Lung (tissue), 12 donors: ENCODE results near the gene CTNNBL1. TPM values are rescaled to one million over a fixed set of nuclear protein-coding genes. Genes with fewer than 3 reads are reported as not detected.

ENCODE experiments used
- ATAC-seq: fragments of 200-7000 bp; cut with Tn5 transposase; one replicate; pipeline ENCODE4 v1.9.1; 2020; ENCODE audit warnings: moderate number of reproducible peaks; ENCODE audit not compliant: insufficient read depth, low FRiP score
- DNase-seq, 3 donors: peaks; one replicate each; pipeline ENCODE4 v3.0.0-alpha.2; 2013 to 2017
- H3K27ac ChIP-seq, 2 donors: one replicate each; pipeline ENCODE4 v1.5.1; 2013; ENCODE audit warnings: mild to moderate bottlenecking in 2 of 2, moderate library complexity in 2 of 2, control low read depth in 1 of 2, inconsistent platforms in 1 of 2, low read depth in 1 of 2, low read length in 1 of 2
- H3K27me3 ChIP-seq, 3 donors: one replicate each; pipeline ENCODE4 v1.5.1; 2013; ENCODE audit warnings: low read length in 2 of 3; ENCODE audit not compliant: control insufficient read depth in 3 of 3, insufficient read depth in 3 of 3
- H3K36me3 ChIP-seq, 4 donors: one replicate each; pipeline ENCODE4 v1.5.1; 2013; ENCODE audit warnings: low read length in 4 of 4, mild to moderate bottlenecking in 1 of 4, moderate library complexity in 1 of 4; ENCODE audit not compliant: control insufficient read depth in 4 of 4, insufficient read depth in 4 of 4
- H3K4me1 ChIP-seq, 5 donors: one replicate each; pipeline ENCODE4 v1.5.1; 2013; ENCODE audit warnings: low read length in 5 of 5, mild to moderate bottlenecking in 2 of 5, moderate library complexity in 1 of 5; ENCODE audit not compliant: control insufficient read depth in 5 of 5, insufficient read depth in 5 of 5
- H3K4me3 ChIP-seq: one replicate; pipeline ENCODE4 v1.5.1; 2013; ENCODE audit warnings: mild to moderate bottlenecking, control low read depth, moderate library complexity
- H3K9ac ChIP-seq, 2 donors: one replicate each; pipeline ENCODE4 v1.5.1; 2013; ENCODE audit warnings: low read length in 2 of 2, control low read depth in 1 of 2; ENCODE audit not compliant: insufficient read depth in 1 of 2
- H3K9me3 ChIP-seq, 4 donors: one replicate each; pipeline ENCODE4 v1.5.1; 2013; ENCODE audit warnings: low read length in 3 of 4, mild to moderate bottlenecking in 1 of 4, moderate library complexity in 1 of 4; ENCODE audit not compliant: control insufficient read depth in 4 of 4, insufficient read depth in 3 of 4
- CTCF ChIP-seq: IDR thresholded peaks from 2 replicates; pipeline ENCODE4 v1.5.1; 2012; ENCODE audit warnings: mild to moderate bottlenecking; ENCODE audit errors: control extremely low read depth, extremely low read depth
- WGBS, 2 donors: extraction: QIAGEN DNeasy Blood & Tissue Kit; methylation state at CpG; one replicate each; pipeline ENCODE4 v1.1.7; 2013; 5-methylcytosine and 5-hydroxymethylcytosine counted together
- polyA plus RNA-seq, 2 donors: library from polyadenylated mRNA; stranded (reverse); fragments of 200-250 nt; gene quantifications; one replicate each; pipeline ENCODE4 v1.2.1, GENCODE V29; 2013
- total RNA-seq, 2 donors: library from RNA; depleted of rRNA in 1 of 2; stranded (reverse); fragments of >200 nt in 1 of 2; gene quantifications; one replicate each; pipeline ENCODE4 v1.2.1, GENCODE V29; 2014 to 2021
- donor health status: control.
- donor health status: control.
- donor health status: Bipolar disorder and iron deficiency.
- donor health status: healthy.
- donor health status: DM: yes; HTN: yes; CAD: no.

CTNNBL1 gene
- total and polyA plus RNA-seq, 4 donors: 38.9 to 53.1 (median 49.2) TPM

GRCh38 chr20:37786043-37786442 is 92.2 kb downstream of the CTNNBL1 start:
- Histone ChIP-seq H3K4me3 (no peak overlapping the region), H3K27me3 (no peaks in the 10 kb centered on the region), H3K27ac (no peak overlapping the region), H3K9me3 (no peaks in the 10 kb centered on the region), H3K9ac (no peak overlapping the region), H3K4me1 (no peaks in the 10 kb centered on the region), H3K36me3 (peaks cover 2 to 15% (median 3%) of the 10 kb centered on the region in 4 donors)
- ATAC-seq: no peak
- TF ChIP-seq CTCF: no peak
- 52 to 78% methylated on average over 1 of the region's 1 CpG for WGBS, 2 donors
- DNase-seq: no peak

GRCh38 chr20:37789408-37789807 is 95.6 kb downstream of the CTNNBL1 start:
- WGBS, 2 donors: 91 to 94% methylated on average over 1 of the region's 1 CpG
- Histone ChIP-seq H3K9me3 (peaks cover 0 to 5% (median 1%) of the 10 kb centered on the region in 4 donors), H3K4me3 (no peak overlapping the region), H3K4me1 (no peaks in the 10 kb centered on the region), H3K36me3 (peaks cover 3 to 15% (median 4%) of the 10 kb centered on the region in 4 donors), H3K27me3 (no peaks in the 10 kb centered on the region), H3K9ac (no peak overlapping the region), H3K27ac (no peak overlapping the region)
- DNase-seq (no peak), ATAC-seq (no peak)
- no peak for TF ChIP-seq CTCF

GRCh38 chr20:37790900-37791299 is 97.1 kb downstream of the CTNNBL1 start:
- TF ChIP-seq CTCF: no peak
- WGBS, 2 donors: 91 to 92% methylated on average over 1 of the region's 1 CpG
- H3K36me3 ChIP-seq: peaks cover 3 to 16% (median 4%) of the 10 kb centered on the region in 4 donors

GRCh38 chr20:37796121-37796520 is 102.3 kb downstream of the CTNNBL1 start:
- Histone ChIP-seq H3K27ac (no peak overlapping the region), H3K4me1 (no peaks in the 10 kb centered on the region), H3K4me3 (no peak overlapping the region), H3K36me3 (peaks cover 2 to 12% (median 5%) of the 10 kb centered on the region in 4 donors), H3K9me3 (peaks cover 0 to 4% (median 1%) of the 10 kb centered on the region in 4 donors), H3K27me3 (no peaks in the 10 kb centered on the region), H3K9ac (no peak overlapping the region)
- DNase-seq: peak; percentile 16 to 44 (median 20)
- TF ChIP-seq CTCF: no peak
- 93 to 95% methylated on average over 4 of the region's 4 CpGs for WGBS, 2 donors
- no peak for ATAC-seq

More at GRCh38 chr20:37790900-37791299, 97.1 kb downstream of the CTNNBL1 start:
- no peak for DNase-seq
- H3K4me3 ChIP-seq: no peak overlapping the region
- no peak overlapping the region for H3K9ac ChIP-seq
- H3K27ac ChIP-seq: no peak overlapping the region
- no peak for ATAC-seq
- H3K9me3 ChIP-seq: peaks cover 0 to 5% (median 1%) of the 10 kb centered on the region in 4 donors
- no peaks in the 10 kb centered on the region for H3K27me3 ChIP-seq
- no peaks in the 10 kb centered on the region for H3K4me1 ChIP-seq
